ENCODE measurements around the gene XYLB. TPM values are rescaled to one million over a fixed set of nuclear protein-coding genes. Genes with fewer than 3 reads are reported as not detected.

Gene XYLB
- total RNA-seq, 1 donor from 2014 or later, result 1.9 TPM

DNA sequence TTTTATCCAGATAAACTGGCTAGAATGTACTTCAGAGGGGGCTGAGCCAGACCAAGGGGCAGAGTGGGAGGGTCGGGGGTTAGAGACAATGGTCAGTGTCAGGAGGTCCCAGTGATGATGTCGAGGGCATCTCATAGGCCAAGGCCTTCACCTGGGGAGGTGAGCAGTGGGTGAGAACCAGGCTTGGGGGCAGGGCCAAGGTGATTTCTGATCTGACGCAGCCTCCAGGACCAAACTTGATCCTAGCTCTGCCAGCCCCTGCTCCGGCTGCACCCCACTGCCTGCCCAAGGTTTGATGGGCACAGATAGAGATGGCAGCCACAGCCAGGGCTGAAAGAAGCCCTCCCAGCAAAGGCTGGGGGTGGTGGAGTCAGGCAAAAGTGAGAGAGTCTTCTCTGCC lies 14.9 kb downstream of the XYLB start:
- DNase-seq (ENCODE audit: low read depth), result no peak

DNA sequence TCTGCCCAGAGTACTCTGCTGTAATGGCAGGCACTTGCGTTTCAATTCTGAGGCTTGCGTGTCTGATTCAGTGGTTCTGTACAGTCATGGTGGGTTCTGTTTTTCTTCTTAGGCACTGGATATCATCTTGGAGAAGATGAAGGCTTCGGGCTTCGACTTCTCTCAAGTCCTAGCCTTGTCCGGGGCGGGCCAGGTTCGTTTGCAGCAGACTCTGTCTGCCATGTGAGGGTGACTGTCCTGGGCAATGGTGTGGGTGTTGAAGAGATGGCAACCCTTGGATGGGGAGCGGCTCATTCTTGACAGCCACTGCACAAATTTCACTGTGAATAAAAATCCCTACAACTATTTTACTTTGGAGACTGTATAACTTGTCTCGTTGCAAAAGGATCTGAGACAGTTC lies 16.2 kb downstream of the XYLB start:
- DNase-seq (ENCODE audit: low read depth), result no peak

- no peak for DNase-seq (ENCODE audit: low read depth)
These were observed 18.3 kb downstream of the XYLB start for GRCh38 chr3:38364721-38365400.

DNA sequence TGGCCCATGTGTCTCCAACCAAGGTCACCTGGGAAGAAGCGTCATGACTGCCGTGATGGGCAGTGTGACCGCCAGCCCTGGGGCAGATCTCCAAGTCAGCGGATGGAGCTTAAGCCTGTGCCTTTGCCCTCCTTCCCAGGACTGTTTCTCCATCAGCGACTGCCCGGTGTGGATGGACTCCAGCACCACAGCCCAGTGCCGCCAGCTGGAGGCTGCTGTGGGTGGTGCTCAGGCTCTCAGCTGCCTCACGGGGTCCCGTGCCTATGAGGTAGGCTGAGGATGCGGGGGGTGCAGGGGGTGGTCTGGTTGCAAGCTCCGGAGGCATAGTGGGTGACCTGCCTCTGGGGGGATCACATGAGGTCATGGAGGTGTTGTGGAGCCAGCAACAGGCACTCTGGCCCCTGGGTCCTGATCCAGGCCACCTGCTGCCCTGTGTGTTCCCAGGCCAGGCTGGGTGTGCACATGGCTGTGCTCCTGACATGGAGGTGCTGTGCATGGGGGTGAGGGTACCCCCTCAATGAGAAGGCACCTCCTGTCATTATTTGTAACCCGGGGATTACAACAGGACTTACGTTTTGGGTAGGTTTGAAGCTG lies 19.0 kb downstream of the XYLB start:
- no peak for DNase-seq (ENCODE audit: low read depth)

- no peak for DNase-seq (ENCODE audit: low read depth)
These were observed 19.5 kb downstream of the XYLB start for GRCh38 chr3:38366082-38366481.

DNA sequence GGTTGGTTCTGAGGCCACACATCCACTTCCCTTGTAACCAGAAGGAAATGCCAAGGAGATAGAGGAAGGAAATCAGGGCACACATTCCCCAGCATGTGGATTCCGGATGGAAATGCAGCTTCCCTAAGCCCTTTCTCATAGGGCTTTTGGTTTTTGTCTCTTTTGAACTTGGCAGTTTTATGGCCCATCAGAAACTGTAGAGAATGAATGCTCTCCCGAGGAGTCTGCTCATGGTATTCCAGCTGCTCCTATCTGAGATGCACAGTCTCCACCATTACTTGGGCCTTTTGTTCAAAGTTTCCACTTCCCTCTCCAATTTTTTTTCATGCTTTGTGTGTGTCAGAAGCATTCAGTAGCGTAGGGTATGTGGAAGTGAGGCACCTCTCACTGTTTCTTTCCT lies 21.2 kb downstream of the XYLB start:
- no peak for DNase-seq (ENCODE audit: low read depth)

DNA sequence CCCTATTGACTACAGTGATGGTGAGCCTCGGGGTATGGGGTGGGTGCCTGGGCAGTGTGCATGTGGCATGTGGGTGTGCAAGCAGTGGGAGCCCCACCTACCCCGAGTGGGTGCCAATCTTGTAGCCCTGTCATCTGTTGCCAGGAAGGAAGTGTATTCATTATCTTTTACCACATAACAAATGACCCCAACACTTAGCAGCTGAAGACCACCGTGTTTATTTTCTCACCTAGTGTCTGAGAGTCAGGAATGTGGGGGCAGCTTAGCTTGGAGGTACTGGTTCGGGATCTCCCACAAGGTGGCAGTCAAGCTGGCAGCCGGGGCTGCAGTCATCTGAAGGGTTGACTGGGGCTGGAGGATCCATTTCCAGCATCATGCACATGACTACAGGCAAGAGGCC lies 21.7 kb downstream of the XYLB start:
- no peak for DNase-seq (ENCODE audit: low read depth)

GRCh38 chr3:38369186-38369585 lies 22.6 kb downstream of the XYLB start:
- no peak for DNase-seq (ENCODE audit: low read depth)

GRCh38 chr3:38370149-38370548 lies 23.6 kb downstream of the XYLB start:
- DNase-seq (ENCODE audit: low read depth), result no peak

DNA sequence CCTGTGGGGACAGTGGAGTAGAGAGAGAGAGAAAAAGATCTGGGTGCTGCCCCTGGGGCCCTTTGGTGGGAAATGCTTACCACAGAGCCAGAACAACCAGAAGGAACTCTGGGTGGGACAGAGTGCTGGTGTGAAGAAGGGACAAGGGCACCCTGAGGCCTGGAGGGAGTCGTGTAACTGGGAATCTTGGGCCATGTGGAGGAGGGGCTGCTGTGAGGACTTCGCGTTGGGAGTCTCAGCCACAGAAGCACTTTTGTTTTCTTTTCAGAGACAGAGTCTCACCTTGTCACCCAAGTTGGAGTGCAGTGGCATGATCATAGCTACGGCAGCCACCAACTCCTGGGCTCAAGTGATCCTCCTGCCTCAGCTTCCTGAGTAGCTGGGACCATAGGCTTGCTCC lies 24.3 kb downstream of the XYLB start:
- no peak for DNase-seq (ENCODE audit: low read depth)

- peak; percentile 13 for DNase-seq (ENCODE audit: low read depth)
These were observed 25.1 kb downstream of the XYLB start for GRCh38 chr3:38371541-38372213.

DNA sequence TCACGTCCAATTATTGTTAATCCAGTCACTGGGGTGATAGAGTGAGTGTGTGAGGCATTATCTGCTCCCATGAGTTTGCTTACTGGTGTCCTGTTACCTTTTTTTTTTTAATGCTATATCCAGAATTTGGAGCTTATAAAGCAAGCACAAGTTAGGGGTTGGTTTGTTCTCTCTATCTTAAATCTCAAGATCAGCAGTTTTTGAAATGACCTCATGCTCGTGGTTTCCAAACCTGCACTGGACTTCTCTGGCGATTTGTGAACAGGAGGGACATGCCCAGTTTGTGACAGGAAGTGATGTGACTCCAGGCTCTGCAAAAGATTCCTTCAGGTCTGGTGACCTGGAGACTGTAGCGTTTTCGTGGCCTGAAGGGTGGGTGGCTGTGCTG lies 25.6 kb downstream of the XYLB start:
- no peak for DNase-seq (ENCODE audit: low read depth)

DNA sequence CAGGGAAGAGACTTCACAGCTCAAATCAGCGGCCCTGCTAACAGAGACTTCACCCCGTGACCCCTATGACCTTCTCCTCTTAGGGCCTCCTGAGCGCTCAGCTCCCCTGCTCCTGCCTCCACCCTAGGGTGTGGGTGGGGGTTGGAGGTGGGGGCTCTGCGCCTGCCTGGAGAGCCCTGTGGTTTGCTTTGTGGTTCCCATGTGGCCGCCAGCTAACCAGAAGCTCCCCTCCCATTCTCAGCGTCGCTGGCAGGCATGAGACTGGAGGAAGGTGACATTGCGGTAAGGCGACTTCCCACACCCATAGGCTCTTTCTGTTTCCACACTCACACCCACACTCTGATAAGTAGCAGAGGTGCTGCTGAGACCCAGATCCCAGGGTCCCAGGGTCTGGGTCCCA lies 27.6 kb downstream of the XYLB start:
- no peak for DNase-seq (ENCODE audit: low read depth)

- no peak for DNase-seq (ENCODE audit: low read depth)
These were observed 28.5 kb downstream of the XYLB start for GRCh38 chr3:38375072-38375471.

GRCh38 chr3:38375488-38376097 lies 29.0 kb downstream of the XYLB start:
- no peak for DNase-seq (ENCODE audit: low read depth)

DNA sequence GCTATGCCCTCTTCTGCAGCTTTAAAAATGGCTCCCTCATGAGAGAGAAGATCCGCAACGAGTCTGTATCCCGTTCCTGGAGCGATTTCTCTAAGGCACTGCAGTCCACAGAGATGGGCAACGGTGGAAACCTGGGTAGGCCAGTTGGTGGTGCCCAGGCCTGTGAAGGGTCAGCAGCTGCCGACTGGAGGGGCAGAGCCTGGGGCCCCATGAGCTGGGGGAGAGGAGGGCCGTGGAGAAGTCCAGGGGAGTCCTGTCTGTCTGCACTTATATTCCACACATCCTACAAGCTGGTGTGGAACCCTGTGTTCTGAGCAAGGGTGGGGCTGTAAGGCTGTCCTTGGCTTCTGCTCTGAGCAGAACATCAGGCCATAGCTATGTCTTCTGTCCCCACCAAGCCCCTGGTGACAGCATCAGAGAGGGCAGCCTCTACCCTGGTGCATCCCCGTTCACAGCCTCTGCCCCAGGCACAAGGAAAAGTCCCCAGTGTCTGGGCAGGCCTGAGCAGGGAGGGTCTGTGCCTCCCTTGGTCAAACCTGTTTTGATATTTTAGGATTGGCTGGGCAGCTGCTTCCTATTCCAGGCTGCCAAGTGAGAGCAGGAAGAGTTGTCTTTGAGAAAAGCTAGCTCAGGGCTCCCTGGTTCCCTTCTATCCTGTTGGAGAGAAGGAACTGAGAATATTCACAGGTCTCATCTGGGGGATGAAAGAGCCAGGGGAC lies 29.7 kb downstream of the XYLB start:
- peak; percentile 48 for DNase-seq (ENCODE audit: low read depth)

GRCh38 chr3:38379201-38379770 lies 32.7 kb downstream of the XYLB start:
- DNase-seq (ENCODE audit: low read depth), result no peak

DNA sequence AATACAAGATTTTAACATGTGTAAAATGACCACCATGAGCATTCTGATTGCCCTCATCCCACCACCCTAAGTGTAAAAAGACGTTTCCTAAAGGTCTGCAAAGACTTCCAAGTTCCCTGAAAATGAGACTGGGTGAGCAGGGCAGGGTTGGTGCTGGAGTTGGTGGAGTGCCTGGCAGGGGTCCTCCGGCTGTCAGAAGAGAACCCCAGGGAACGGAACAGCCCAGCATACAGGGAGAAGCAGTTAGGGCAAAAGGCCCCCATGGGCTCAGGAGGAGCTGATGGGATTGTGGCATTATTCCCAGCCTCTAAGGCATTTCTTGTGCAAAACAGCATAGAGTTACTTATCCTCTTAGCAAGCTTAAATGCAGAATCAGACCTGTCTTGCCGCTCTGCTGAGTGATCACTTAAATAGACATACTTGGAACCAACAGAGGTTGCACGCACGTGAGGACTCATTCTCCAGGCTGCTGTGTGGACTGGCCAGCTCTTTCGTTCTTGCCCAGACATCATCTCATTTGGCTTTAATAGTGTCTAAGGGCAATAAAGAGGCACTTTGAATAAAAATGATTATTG lies 36.0 kb downstream of the XYLB start:
- DNase-seq (ENCODE audit: low read depth), result no peak

- no peak for DNase-seq (ENCODE audit: low read depth)
These were observed 36.7 kb downstream of the XYLB start for GRCh38 chr3:38383156-38383875.

DNA sequence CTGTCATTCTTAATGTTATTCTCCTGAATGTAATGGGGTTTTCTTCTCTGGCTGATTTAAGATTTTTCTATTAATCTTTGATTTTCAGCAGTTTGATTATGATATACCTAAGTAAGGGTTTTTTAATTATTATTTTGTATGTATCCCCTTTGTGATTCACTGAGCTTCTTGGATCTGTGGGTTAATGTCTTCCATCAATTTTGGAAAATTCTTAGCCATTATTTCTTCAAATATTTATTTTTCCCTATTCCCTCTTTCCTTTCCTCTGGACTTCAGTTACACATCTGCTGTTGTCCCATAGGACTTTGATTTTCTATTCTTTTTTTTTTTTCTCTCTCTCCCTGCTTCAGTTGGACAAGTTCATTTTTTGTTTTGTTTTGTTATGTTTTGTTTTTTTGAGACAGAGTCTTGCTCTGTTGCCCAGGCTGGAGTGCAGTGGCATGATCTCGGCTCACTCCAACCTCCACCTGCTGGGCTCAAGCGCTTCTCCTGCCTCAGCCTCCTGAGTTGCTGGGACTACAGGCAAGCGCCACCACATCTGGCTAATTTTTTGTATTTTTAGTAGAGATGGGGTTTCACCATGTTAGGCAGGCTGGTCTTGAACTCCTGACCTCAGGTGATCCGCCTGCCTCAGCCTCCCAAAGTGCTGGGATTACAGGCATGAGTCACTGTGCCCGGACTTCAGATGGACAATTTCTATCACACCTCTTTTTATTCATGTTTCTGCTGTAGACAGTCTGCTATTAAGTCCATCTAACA lies 40.6 kb downstream of the XYLB start:
- DNase-seq (ENCODE audit: low read depth), result no peak
